GM12891 (cell line): ENCODE results near the gene FUT2.

Source experiments
- POLR2A ChIP-seq: IDR thresholded peaks from 2 replicates; pipeline ENCODE4 v1.6.1; 2011; ENCODE audit warnings: low read depth, low read length, control low read depth
- POLR2AphosphoS5 ChIP-seq: IDR thresholded peaks from 2 replicates; pipeline ENCODE4 v1.6.1; 2011; ENCODE audit warnings: low read depth, low read length, control low read depth

GRCh38 chr19:48746110-48746509 is 50.3 kb downstream of the FUT2 start:
- TF ChIP-seq POLR2A: no peak
- no peak for TF ChIP-seq POLR2AphosphoS5
